SU-DHL-6 (cell line): ENCODE results near the gene SRL.

Experiments
- CTCF ChIP-seq: fragments of 200-600 bp; sonication (generic); IDR thresholded peaks from one replicate; pipeline ENCODE4 v1.5.1; 2017; ENCODE audit warnings: antibody characterized with exemption, mild to moderate bottlenecking, low read length, moderate library complexity; ENCODE audit not compliant: insufficient read depth, poor library complexity, severe bottlenecking
- EZH2phosphoT487 ChIP-seq: fragments of 200-600 bp; sonication (generic), shearing (Covaris generic); conservative IDR thresholded peaks from 2 replicates; pipeline ENCODE4 v1.6.1; 2018; ENCODE audit warnings: mild to moderate bottlenecking, antibody characterized with exemption, low read length, moderate library complexity, mixed read lengths

- TF ChIP-seq CTCF (no peak), EZH2phosphoT487 (no peak)
Observed at GRCh38 chr16:4231367-4231766, 10.5 kb downstream of the SRL start.
